Keratinocyte (primary cell): ENCODE results near the gene SLC41A3.

ENCODE experiments used
- CTCF ChIP-seq, 3 experiments: IDR thresholded peaks in 1 of 3; conservative IDR thresholded peaks in 1 of 3; optimal IDR thresholded peaks in 1 of 3; 2 replicates in 2 of 3; 3 replicates in 1 of 3; pipeline versions ENCODE3 to v1.5.1; 2011; ENCODE audit warnings: low read length in 3 of 3, mild to moderate bottlenecking in 3 of 3, moderate library complexity in 2 of 3, control low read depth in 1 of 3, inconsistent platforms in 1 of 3; ENCODE audit not compliant: insufficient read depth in 2 of 3; ENCODE audit errors: extremely low read depth in 1 of 3
- EZH2 ChIP-seq: IDR thresholded peaks from one replicate; pipeline ENCODE4 v1.6.1; 2012; ENCODE audit warnings: inconsistent platforms, mild to moderate bottlenecking, low read length, moderate library complexity

- no peak for TF ChIP-seq CTCF (optimal IDR thresholded peaks at IDR 0.05 in 1 of 3, IDR thresholded peaks at IDR 0.05 in 1 of 3, conservative IDR thresholded peaks at IDR 0.05 in 1 of 3; ENCODE audit: extremely low read depth in 1 of 3, insufficient read depth in 2 of 3, low read length in 3 of 3)
- no peak for TF ChIP-seq EZH2
Measured at GRCh38 chr3:126106336-126107202, 22.6 kb upstream of the SLC41A3 start.
